Endothelial cell of umbilical vein (primary cell): ENCODE measurements around the gene MAGEH1.

ENCODE experiments used
- CTCF ChIP-seq, 2 donors: IDR thresholded peaks; 1 replicate in 1 of 2; 2 replicates in 1 of 2; pipeline ENCODE4 v1.5.1; 2011; ENCODE audit warnings: low read length in 2 of 2, mild to moderate bottlenecking in 2 of 2, moderate library complexity in 2 of 2, control low read depth in 1 of 2, inconsistent platforms in 1 of 2, low read depth in 1 of 2; ENCODE audit not compliant: insufficient read depth in 1 of 2; ENCODE audit errors: extremely low read depth in 1 of 2
- EZH2 ChIP-seq: IDR thresholded peaks from 2 replicates; pipeline ENCODE4 v1.6.1; 2012; ENCODE audit warnings: borderline replicate concordance, low read depth, mild to moderate bottlenecking, moderate library complexity, low read length, inconsistent platforms; ENCODE audit not compliant: severe bottlenecking
- POLR2AphosphoS5 ChIP-seq: IDR thresholded peaks from 2 replicates; pipeline ENCODE4 v1.6.1; 2012; ENCODE audit warnings: low read depth, mild to moderate bottlenecking, control low read depth, low read length, moderate library complexity; ENCODE audit not compliant: insufficient read depth

GRCh38 chrX:55490974-55491373 is 39.0 kb downstream of the MAGEH1 start:
- no peak for TF ChIP-seq CTCF (IDR thresholded peaks at IDR 0.05; ENCODE audit: extremely low read depth in 1 of 2, insufficient read depth in 1 of 2, low read depth in 1 of 2, low read length in 2 of 2)
- TF ChIP-seq EZH2: no peak
- TF ChIP-seq POLR2AphosphoS5: no peak
